GM12873 (cell line): Measurements from ENCODE around the gene ALOX5.

ENCODE experiments used
- TF ChIP-seq, protein P1 (sequence below): IDR thresholded peaks from 2 replicates; pipeline ENCODE4 v1.5.1; 2012; ENCODE audit warnings: low read depth, mild to moderate bottlenecking, moderate library complexity, low read length, control low read depth; ENCODE audit not compliant: insufficient read depth; ENCODE audit errors: missing control alignments

ALOX5 gene

DNA sequence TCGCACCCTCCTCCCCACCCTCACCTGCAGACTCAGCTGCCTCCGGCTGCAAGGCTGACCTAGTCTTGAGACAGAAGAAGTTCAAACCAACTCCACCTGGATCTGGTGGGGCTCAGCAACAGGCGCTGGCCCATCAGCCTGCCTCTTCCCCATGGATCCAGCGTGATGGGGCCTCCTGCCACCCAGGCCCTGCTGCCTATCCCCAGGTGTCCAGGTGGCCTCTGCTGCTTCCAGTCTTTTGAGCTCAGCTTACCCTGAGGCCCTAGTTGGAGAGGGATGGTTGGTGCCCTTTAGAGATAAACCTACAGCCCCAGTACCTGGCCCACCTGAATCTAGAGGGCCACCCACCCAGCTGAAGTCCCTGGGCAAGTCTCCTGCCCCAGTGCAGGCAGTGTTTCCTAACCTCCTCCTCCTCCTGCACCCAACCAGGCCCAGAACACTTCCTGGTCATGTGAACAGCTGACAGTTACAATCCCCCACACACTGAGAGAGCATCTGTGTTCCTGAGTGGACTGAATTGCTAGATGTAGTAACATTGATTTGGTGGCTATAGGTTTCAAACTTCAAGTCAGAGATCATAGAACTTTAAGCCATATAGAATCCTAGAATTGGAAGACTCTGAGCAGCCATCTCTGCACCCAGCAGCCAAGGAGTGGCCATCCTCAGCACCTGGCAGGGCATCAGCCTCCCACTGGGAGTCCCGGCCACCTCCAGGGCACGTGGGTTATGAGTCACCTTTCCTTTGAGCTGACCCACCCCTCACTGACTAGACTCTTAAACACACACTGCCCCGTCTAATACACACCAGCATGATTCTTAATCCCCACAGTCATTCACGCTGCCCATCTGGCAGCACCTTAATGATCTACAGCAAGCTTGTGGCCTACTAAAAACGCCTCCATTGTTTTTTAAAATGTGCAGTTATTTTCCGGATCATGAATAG, 51.9 kb downstream of the ALOX5 start:
- TF ChIP-seq, protein P1, sequence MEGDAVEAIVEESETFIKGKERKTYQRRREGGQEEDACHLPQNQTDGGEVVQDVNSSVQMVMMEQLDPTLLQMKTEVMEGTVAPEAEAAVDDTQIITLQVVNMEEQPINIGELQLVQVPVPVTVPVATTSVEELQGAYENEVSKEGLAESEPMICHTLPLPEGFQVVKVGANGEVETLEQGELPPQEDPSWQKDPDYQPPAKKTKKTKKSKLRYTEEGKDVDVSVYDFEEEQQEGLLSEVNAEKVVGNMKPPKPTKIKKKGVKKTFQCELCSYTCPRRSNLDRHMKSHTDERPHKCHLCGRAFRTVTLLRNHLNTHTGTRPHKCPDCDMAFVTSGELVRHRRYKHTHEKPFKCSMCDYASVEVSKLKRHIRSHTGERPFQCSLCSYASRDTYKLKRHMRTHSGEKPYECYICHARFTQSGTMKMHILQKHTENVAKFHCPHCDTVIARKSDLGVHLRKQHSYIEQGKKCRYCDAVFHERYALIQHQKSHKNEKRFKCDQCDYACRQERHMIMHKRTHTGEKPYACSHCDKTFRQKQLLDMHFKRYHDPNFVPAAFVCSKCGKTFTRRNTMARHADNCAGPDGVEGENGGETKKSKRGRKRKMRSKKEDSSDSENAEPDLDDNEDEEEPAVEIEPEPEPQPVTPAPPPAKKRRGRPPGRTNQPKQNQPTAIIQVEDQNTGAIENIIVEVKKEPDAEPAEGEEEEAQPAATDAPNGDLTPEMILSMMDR: no peak

DNA sequence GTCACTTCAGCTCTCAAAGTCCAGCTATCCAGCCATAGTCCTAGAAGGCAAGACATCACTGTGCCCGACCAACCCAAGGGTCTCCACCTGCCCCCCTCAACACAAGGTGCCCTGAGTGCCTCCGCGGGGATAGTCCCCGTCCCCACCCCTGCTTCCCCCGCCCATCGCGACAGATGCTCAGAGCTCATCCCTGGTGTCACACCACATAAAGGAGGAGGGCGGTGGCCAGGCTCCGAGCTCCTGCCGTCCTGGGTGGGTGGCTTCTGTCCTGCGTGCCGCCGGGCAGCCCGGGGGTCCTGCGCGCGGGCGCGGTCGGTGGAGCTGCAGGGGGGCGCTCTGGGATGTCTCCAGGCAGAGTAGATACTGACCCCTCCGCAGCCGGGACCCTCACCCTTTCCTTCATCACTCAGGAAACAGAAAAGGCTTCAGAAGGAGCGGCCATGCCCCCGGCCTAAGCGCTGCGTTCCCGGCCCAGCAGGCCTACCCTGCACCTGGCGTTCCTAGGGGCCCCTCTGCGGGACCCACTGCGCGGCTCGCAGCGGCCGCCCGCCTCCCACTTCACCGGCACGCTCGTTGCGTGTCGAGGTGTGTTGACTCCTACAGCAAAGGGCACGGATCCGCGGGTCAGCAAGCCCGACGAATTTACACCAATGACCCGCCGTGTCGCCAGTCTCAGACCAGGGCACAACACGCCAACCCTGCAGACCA, 53.4 kb downstream of the ALOX5 start:
- TF ChIP-seq, protein P1: no peak

DNA sequence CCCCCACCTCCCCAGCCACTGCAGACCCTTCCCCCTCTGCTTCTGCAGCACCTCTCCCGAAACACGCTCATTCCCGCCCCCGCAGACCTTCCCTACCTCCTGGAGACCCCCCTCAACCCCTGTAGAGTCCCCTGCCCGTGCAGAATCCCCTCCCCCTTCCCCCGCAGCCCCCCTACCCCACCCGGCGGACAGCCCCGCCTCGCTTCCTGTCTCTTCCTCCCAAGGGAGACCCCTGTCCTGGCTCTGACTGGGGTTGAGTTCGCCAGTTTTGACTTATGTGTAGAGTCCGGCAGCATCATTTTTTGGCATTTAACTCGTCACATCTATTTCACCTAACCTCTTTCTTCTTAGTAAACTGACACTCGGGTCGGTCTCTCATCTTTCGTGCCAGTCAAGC, 54.0 kb downstream of the ALOX5 start:
- TF ChIP-seq, protein P1: no peak

DNA sequence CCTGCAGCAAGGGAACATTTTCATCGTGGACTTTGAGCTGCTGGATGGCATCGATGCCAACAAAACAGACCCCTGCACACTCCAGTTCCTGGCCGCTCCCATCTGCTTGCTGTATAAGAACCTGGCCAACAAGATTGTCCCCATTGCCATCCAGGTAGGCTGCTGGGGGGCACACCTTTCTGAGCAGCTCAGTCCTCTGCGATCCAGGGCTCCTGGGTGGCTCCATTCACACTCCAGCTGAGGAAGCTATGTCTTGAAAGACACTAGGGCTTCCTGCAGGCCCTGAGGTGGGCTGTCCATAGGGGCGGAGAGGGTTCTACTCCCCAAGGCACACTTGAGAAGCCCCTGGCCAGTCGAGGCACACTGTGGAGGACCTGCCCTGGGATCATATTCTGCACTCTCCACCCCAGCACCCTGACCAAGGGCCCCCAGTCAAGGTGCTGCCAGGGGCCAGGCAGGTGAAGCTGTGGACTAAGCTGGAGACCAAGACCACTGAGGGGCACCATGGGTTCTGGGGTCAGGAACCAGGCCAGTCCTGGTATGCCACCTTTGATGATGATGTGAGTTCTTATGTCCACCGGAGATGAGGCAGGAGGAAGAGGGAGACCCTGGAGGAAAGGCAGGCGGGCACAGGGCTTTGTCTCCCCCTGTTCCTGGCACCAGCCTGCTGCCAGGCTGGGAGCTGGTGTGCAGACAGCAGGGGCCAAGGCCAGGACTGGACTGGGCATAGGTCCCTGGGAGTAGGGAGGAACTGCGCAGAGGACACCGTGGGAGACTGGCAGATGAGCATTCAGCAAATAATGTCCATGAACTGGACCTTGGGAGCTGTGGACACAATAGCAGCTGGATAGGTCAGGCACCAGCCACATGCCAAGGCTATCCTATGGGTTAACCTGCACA, 54.8 kb downstream of the ALOX5 start:
- TF ChIP-seq, protein P1: no peak

DNA sequence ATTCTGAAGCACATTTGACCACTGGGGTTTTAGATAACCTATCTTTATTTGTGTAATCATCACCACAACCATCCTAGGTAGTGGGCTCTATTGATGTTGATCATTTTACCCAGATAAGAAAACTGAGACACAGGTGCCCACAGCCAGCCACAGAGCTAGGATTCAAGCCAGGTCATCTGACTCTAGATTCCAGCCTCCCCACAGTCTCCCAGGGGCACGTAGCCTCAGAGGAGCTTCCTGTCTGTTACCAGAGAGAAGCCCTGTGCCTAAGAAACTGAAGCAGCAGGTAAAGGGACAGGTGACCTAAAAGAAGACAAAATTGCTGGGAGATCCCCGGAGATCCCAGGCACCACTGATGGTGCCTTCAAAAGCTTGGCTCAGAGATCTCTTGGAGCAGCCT, 55.8 kb downstream of the ALOX5 start:
- TF ChIP-seq, protein P1: no peak

DNA sequence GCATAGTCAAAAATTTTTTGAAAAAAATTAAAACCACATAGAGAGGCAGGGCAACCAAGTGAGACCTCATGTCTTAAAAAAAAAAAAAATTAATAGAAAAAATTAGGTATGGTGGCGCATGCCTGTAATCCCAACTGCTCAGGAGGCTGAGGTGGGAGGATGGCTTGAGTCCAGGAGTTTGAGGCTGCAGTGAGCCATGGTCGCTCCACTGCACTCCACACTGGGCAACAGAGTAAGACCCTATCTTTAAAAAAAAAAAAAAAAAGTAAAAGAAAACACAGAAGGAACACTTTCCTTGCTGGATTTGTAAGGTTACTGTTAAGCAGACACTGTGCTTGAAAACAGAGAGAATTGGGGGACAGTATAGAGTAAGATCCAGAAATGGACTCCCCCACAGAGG, 58.1 kb downstream of the ALOX5 start:
- TF ChIP-seq, protein P1: no peak
